ENCODE data around the gene MARK1.

DNA sequence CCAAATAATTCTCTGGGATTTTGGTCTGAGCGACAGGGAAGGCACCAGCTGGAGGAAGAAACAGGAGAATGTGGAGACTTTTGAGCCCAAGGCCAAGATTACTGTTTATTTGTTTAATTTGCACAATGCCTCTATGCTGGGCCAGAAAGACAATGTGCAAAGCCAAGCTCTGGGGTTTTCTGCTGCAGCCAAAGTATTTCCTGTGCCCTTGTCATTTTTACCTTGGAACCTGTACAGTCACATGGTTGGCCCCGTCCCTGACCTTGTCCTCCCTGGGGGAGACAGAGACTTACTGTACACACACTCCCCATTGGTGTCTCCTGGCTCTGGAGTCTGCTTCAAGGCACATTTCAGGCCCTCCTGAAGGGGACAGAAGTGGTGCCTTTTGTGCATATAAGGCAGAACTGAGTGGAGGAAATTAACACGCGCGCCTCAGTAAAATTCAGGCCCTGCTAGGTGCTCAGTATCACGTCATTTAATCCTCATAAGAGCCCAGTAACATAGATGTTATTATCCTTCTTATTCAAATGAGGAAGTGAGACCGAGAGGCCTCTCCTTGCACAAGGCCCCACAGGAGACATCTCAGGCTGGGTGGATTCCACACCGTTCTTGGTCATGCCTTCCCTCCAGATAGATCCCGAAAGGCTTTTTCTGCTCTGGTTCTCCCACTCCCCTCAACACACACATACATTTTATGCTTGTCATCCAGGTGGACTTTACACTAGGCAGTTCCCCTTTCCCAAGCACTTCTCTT lies 183.3 kb downstream of the MARK1 start:
- no peak for TF ChIP-seq TCF12 (IDR thresholded peaks at IDR 0.05)
- TF ChIP-seq FOXM1 (IDR thresholded peaks at IDR 0.05; ENCODE audit: low read depth), result no peak
- no peak for TF ChIP-seq RFX5 (IDR thresholded peaks at IDR 0.05; ENCODE audit: low read length)
- no peak for TF ChIP-seq NRF1 (IDR thresholded peaks at IDR 0.05; ENCODE audit: low read depth, low read length)
- TF ChIP-seq, protein P1, sequence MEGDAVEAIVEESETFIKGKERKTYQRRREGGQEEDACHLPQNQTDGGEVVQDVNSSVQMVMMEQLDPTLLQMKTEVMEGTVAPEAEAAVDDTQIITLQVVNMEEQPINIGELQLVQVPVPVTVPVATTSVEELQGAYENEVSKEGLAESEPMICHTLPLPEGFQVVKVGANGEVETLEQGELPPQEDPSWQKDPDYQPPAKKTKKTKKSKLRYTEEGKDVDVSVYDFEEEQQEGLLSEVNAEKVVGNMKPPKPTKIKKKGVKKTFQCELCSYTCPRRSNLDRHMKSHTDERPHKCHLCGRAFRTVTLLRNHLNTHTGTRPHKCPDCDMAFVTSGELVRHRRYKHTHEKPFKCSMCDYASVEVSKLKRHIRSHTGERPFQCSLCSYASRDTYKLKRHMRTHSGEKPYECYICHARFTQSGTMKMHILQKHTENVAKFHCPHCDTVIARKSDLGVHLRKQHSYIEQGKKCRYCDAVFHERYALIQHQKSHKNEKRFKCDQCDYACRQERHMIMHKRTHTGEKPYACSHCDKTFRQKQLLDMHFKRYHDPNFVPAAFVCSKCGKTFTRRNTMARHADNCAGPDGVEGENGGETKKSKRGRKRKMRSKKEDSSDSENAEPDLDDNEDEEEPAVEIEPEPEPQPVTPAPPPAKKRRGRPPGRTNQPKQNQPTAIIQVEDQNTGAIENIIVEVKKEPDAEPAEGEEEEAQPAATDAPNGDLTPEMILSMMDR (IDR thresholded peaks at IDR 0.05), result no peak

All from SK-N-SH (cell line).